GM10847 (cell line): ENCODE results near the gene AGAP1.

Source experiments
- POLR2A ChIP-seq: IDR thresholded peaks from 2 replicates; pipeline ENCODE4 v1.6.1; 2011; ENCODE audit not compliant: insufficient read length; ENCODE audit errors: extremely low read depth

The AGAP1 gene

GRCh38 chr2:235931676-235932075 is 437.8 kb downstream of the AGAP1 start:
- TF ChIP-seq POLR2A, result no peak

DNA sequence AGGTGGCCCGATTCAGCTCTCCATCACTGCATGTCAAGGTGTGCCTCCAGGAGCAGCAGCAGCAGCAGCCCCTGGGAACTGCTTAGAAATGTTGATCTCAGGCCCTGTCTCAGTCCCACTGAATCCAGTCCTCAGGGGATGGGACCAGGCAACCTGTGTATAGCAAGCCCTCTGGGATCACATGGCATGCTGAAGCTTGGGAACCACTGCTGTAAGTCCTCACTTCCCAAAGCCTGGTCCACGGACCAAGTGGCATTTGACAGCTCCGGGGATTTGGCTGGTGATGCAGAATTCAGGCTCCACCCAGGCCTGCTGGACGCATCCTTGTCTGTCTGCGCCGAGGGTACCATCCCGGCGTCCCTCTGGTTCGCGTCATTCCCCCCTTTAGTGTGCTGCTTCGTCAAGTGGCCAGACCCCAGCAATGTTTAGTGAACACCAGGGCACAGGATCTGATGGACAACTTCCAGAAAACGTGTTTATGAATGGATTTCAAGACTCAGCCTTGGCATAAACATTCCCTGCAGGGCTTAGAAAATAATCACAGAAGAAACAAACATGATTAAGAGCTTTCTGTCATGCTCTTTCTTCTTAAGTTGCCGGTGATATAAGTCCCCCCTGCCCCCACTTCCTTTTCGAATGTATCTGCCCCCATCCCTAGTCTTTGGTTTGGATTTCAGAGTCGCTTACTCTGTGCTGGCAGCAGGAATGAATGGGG is 440.4 kb downstream of the AGAP1 start:
- no peak for TF ChIP-seq POLR2A

DNA sequence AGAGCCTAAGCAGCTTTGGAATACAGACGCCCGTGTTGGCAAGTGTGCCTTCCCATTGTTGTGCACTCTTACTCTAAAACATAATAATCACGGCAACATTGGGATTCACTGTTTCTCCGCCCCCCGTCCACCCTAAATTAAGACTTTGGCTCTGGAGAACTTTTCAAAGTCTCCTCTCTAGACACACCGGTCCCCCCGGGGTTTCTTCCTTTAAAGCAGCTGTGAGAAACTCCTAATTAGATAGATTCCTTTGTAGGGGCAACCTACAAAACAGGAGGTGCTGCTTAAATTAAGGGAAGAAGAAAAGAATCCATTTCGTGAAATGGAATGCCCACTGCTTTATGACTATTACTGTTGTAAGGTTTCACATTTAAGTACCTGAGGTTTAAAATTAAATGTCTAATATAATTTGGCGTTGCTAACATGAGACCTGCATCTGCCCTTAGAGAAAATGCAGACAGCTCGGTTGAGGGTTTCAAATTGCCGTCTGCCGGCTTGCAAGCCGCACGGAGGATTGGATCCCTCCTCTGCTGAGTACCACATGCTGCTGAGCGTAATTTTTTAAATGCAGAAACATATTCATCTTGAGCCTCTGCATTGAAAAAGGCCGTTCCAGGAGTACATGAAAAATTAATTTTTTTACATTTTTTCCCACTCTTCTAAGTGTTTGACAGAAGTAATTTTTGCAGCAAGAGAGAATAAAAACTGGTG is 441.1 kb downstream of the AGAP1 start:
- no peak for TF ChIP-seq POLR2A

DNA sequence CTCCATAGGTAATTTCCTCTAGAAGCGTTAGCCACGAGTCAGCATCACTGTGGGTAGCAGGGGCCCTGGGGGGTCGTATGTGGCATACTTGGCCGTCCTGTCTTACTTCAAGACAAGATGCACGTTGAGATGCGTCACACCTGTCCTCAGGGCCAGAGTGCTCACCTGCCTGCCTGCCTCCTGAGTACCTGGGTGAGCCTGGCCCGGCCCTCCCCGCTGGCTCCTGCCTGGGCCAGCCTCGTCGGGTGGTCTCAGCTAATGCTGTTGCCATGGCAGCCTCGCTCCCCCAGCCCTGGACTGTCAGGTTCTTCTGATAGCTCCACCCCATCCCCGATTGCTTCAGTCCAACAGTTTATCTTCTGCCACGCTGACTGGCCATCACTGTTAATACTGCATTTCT is 441.9 kb downstream of the AGAP1 start:
- no peak for TF ChIP-seq POLR2A

DNA sequence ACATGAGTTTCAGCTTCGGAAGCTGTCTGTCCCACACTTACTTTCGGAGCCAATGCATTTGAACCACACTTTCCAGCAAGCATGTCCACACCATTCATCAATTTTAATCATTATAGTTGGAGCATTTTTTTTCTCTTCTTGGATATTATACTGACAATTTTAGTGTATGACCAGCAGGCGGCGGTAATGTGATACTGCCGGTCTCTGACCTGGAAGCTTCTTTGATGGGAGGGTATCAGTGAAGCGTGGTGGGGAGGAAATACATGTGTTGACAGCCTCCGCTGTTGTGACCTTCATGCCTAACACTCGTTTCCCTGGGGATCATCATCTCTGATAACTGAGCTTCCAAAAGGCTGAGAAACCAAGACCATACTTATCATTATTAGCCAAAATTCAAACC is 442.6 kb downstream of the AGAP1 start:
- TF ChIP-seq POLR2A, result no peak

- no peak for TF ChIP-seq POLR2A
These were observed 443.2 kb downstream of the AGAP1 start for GRCh38 chr2:235937087-235937486.

- no peak for TF ChIP-seq POLR2A
These were observed 443.7 kb downstream of the AGAP1 start for GRCh38 chr2:235937526-235937925.

DNA sequence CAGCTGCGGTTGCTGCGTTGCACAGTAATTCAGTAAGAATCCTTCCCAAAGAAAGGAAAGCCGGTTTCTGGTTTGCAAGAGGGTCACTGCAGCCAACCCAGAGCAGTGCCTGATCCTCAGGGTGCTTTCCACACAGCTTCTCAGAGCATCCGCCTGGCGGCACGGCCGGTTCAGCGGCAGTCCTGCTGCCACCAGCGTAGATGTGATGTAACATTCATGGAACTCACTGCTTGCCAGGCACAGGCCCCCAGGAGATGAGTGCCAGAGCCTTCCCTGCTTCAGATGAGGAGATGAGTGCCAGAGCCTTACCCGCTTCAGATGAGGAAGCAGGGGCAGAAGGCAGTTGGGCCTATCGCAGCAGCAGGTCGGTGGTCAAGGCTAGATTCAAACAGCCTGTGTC is 444.1 kb downstream of the AGAP1 start:
- no peak for TF ChIP-seq POLR2A

GRCh38 chr2:235938611-235939010 is 444.8 kb downstream of the AGAP1 start:
- TF ChIP-seq POLR2A, result no peak

DNA sequence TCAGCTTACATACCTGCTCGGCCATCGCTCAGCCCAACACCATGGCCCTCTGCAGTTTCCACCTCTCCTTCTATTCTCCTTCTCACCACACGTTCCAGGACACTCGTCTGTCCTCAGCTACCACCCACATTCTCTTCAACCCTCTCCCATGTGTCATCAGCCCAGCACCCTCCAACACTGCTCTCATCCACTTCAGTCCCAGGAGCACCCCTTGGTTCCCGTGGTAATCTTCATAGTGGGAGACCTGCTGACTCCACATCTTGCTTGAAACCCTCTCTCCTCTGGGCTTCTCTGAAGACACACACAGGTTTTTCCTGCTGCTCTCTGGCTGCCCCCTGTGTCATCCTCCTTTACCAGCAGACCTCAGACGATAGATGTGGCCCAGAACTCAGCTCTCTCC is 445.6 kb downstream of the AGAP1 start:
- no peak for TF ChIP-seq POLR2A

DNA sequence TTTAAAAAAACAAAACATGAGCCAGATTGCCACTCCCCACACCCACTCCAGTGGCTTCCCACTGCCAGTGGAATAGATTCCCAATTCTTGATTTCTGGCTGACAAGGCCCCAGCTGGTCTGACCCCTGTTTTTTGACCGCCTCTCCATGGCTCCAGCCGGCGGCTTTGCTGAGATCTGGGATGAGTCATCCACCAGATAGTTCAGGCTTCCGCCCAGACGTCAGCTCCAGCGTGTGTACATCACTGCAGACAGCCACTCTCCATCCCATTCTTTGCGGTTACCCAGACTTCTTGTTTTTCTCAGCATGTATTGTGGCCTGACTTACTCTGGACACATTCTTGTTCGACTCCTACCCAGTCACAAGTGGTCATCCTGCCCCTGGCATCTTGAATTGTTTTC is 446.5 kb downstream of the AGAP1 start:
- no peak for TF ChIP-seq POLR2A

GRCh38 chr2:235944591-235944990 is 450.7 kb downstream of the AGAP1 start:
- no peak for TF ChIP-seq POLR2A

DNA sequence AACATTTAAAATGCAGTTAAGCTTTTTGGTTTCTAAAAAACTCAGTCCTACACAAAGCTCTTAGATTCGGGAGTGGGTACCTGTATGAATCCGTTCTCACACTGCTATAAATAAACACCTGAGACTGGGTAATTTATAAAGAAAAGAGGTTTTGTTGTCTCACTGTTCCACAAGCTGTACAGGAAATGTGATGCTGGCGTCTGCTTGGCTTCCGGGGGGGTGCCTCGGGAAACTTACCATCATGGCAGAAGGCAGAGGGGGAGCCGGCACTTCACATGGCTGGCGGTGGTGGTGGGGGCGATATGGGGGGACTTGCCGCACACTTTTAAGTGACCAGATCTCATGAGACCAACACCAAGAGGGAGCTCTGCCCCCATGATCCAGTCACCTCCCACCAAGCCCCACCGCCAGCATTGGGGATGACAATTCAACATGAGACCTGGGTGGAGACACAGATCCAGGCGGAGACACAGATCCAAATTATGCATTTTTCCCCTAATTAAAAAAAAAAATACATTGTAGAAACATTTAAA is 451.8 kb downstream of the AGAP1 start:
- TF ChIP-seq POLR2A, result no peak

DNA sequence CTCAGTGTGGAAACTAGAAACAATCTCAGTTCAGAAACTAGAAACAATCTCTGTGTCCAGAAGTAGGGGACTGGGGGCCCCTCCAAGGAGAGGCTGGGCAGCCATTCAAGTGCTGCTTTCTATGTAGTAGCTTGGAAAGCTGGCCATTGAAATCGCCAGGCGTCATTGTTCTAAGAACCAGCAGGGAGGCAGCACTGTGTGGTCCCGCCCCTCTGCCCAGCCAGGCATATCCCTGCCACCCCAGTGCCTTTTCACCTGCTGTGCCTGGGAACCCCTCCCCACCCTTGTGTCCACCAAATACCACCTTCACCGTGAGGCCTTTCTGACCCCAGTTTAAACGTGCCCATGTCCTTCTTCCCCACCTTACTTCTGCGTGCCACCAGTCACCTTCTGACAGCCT is 452.7 kb downstream of the AGAP1 start:
- TF ChIP-seq POLR2A, result no peak

- no peak for TF ChIP-seq POLR2A
These were observed 456.0 kb downstream of the AGAP1 start for GRCh38 chr2:235949567-235950472.

DNA sequence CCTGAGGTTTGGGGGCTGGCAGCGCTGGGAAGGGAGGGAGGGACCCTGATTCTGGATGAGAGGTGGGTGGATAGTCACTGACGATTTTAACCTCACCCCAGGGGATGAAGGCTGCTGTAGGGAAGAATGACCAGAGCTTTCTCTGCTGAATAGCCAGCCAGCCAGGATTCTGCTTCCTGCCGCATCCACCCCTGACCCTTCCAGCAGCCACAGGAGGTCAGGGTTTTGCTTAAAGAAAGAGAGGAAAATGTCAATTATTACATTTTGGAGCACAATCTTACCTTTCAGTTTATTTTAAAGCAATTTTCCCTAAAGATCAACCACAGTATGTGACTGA is 456.6 kb downstream of the AGAP1 start:
- TF ChIP-seq POLR2A, result no peak

- no peak for TF ChIP-seq POLR2A
These were observed 457.6 kb downstream of the AGAP1 start for GRCh38 chr2:235951493-235951892.
